KG1 (cell line): ENCODE data around the gene OPRL1.

Source experiments
- DNase-seq: peaks from one replicate; lab custom pipeline; 2025; lab: John Stamatoyannopoulos, UW

OPRL1 gene

DNA sequence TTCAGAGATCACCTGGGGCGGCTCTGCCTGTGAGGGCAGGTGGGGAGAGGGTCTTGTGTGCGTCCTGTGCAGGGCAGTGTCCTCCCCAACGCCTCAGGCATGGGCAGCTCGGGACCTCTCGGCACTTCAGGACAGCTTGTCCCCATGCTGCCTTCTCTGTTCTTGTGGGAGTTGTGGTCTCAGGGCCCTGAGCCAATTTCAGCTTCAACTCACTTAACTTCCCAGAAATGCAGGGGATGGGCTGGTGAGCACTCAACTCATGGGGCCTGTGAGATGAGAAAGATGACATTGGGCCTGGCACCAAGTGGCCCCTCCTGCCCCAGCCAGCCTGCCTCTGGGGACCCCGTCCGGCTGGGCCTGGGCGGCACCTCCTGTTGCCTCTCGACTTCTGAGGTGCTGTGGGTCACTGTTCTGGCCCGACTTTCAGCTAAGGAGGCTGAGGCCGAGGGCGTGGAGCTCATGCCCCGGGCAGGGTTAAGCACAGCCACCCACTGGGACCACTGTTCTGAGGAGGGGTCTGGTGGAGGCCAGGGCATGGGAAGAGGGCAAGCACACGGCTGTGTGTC, 7.3 kb upstream of the OPRL1 start:
- no peak for DNase-seq

DNA sequence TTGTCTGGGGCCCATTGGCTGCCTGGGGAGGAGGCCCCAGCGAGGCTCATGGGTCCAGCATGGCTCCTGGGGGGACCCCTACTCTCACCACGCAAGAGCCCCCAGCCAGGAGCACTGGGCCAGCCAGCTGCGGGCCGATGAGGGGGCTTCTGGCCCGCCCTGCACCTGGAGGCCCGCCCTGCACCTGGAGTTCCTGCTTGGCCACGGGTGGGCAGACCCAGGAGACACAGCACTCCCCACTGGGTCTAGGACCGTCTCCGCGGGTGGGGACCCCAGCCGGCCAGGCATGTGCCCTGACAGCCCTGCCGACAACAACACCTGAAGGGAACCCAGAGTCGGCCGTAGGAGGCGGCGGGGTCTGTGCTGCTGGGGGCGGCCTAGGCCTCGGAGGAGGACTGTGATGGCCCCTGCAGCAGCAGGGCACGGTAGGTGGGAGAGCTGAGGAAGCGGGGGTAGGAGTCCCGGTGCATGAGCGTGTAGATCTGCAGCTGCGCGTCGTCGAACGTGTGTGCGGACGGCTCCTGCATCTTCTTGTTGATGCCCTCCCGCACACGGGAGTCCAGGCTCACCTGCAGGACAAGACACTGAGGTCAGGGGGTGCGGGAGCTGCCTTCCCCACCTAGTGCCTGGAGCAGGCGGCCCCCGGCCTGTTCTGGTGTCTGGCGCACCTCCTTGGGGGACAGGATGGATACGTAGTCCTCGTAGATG, 6.3 kb upstream of the OPRL1 start:
- DNase-seq, result no peak

DNA sequence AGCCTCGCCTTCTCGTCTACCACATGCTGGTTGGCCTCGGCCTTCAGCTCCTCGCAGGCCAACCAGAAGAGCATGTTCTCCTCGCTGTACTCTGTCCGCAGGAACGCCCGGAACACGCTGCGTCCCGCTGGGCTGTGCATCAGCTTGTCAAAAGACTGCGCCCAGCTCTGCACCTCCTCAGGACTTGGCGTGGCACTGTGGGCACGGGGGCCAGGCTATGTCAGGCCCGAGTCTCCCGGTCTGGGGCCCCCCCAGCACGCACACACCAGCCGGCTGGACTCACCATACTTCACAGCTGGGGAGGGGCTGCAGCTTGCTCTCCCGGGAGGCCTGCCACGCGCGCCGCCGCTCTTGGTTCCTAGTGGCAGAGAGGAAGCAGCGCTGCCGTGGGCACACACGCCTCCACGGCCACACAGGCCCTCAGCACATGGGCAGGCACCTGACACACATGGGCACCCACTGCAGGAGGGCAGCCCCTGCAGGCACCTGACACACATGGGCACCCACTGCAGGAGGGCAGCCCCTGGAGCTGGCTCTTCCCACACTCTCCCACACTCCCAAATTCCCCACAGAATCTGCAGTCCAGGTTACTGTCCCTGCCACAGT, 5.6 kb upstream of the OPRL1 start:
- no peak for DNase-seq

DNA sequence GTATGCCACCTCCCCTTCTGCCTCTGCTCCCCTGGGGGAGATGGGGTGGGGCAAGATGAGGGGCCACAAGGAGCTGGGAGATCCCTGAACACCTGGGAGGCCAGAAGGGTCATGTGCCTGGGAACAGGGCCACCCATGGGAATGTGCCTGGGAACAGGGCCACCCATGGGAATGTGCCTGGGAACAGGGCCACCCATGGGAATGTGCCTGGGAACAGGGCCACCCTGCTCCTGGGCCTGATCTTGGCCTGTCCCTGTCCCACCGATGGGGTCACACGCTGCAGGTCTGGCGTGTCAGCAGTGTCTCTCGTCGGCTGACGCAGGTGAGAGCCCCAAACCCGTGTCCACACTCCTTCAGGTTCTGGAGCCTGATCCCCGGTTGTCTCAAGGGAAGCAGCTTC, 4.9 kb upstream of the OPRL1 start:
- no peak for DNase-seq

DNA sequence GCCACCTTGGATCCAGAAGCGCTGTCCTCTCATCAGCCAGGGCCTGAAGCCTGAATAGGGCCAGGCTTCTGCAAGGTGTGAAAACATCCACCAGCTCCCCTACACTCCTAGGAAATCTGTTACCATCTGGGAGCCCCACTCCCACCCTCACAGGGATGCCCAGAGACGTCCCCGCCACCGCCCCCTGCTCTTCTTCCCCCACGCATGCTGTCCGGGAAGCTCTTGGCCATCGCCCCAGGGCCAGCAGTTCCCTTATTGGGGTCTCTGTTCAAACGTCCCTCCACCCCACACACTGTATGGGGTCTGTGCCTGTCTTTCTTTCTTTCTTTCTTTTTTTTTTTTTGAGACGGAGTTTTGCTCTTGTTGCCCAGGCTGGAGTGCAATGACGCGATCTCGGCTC, 4.3 kb upstream of the OPRL1 start:
- DNase-seq, result no peak

DNA sequence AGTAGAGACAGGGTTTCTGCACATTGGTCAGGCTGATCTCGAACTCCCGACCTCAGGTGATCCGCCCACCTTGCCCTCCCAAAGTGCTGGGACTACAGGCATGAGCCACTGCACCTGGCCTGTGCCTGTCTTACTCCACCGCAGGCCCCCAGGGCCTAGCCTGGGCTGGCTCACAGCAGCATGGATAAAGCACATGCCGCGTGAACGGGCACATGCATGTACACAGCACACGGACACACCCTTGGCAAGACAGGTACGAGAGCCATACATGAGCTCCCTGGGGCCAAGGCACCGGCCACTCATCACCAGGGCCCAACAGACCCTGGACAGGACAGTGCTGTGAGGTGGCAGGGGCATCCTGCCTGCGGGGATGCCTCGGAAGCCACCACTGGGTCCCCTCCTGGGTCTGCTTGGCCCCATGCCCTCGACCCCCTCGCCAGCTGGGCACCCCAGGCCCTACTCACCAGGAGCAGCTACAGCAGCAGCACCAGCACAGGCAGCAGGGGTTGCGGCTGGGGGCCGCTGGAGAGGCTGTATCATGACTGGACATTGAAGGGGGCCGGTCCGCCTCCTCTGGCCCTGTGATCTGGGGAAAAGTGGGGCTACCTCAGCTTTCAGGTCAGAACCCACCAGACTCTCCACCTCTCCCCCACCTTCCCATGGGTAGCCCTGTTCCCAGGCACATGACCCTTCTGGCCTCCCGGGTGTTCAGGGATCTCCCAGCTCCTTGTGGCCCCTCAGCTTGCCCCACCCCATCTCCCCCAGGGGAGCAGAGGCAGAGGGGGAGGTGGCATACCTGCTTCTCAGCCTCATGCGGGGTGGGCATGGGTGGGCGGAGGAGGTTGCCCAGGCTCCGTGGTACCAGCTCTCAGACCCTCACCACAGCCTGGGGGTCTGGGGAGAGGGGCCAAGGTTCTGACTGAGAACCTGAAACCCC, 3.6 kb upstream of the OPRL1 start:
- no peak for DNase-seq

DNA sequence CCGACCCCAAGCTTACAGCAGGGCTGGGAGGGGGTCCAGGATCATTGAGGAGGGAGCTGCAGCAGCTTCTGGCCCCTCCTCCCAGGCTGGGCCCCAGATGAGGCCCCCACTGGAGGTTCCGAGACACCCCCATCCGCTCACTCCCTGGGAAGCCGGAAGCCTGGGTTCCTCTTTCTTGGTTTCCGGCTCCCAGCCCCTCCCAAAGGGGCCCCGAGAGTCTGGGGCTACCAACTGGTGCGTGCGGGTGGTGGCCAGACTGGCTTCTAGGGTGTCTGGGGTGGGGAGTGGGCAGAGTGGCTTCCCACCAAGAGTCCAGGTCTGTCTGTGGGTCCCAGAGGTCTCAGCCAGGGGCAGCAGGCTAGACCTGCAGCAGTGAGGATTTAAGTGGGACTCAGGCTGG, 2.8 kb upstream of the OPRL1 start:
- peak; percentile 78 for DNase-seq

DNA sequence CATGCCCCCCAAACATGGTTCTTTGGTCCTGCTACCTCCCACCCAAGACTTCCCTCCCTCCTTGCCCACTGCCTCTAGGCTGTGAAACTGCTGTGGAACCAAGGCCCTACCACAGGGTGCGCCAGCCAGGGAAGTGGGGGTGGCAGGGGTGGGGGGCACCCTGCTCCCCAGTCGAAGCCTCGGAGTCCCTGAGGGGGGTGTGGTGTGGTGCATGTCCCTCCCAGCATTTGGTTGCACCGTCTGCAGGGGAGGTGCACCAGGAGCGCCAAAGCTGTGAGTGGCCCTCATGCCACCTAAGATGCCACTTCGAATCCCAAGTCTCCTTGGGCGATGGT, 2.4 kb upstream of the OPRL1 start:
- no peak for DNase-seq

DNA sequence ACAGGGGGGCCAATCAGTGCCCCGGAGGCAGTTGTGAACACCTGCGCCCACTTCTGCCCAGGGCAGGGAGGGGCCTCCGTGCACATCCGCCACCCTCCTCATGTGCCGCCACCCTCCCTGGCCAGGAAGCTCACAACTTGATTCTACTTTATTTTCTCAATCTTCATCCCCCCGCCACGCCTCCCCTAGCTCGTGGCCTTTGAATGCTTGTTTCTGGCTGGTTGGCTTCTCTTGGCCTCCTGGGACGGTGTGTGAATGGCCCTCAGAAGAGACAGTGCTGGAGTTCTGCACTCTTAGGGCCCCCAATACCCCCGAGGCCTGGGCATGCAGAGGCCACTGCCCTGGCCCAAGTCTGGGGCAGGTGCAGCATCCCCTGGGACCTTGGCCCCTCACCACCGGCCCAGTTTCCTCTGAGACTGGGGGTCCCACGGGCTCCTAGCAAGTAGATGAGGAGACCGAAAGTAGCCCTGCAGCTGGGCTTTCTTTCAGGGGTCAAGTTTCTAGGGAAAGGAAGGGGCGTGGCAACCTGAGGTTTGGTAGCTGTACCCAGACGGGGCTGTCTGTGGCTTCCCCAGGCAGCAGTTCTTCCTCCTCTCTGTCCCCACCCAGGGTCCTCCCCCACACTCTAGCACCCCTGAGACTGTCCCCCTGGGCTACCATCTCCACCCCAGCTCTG, 1.9 kb upstream of the OPRL1 start:
- peak; percentile 67 for DNase-seq

DNA sequence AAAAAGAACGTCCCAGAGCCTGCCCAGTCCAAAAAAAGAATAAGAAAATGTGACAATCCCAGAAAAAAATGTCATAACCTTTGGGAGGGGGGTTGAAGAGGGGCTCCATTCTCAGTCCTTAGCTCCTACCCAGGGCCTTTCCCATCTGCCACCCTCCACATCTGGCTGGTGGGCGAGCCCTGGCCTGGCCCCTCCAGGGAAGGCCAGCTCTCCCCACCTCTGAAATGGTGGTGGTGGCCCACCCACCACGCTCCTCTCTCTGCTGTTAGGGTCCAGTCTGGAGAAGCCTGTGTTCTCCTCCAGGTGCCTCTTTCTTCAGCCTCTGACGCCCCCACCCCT, 979 bp upstream of the OPRL1 start:
- DNase-seq, result no peak

DNA sequence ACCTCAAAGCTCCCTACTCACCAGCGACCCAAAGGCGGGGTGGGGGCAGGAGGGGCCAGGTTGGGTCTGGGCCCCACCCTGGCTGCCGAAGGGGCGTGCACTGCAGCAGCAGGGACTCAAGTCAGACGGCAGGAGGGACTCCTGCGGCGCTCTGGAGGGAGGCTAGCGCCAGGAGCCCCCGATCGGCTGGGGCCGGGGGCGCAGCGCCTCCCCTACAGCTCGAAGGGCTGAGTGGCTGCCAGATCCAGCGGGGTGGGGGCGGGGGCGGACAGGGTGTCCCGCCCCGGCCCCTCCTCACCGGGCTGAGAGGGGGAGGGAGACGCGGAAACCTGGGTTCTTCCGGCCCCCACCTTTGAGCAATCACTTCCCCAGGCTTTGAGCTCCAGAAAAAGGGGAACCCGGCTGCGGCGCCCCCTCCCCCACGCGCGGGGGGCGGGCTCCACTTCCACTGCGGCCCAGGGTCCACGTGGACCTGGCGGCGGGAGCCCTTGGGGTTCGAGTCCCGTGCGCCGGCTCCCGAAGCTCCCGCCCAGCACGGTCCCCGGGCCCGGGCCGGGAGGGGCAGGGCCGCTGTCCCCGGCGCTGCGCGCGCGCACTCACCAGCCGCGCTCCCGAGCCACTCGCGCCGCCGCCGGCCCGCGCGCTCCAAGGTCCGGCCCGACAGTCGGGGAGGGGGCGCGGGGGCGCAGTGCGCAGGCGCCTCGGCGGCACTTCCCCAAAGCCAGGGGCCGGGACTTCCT, 439 bp upstream of the OPRL1 start, which contains the start of gene RGS19:
Gene RGS19, minus strand, starts transcription at position 246 of the 740 bp plus-strand sequence. CDS start 2,632 bp downstream, outside the sequence.
- DNase-seq, result peak; percentile 92

DNA sequence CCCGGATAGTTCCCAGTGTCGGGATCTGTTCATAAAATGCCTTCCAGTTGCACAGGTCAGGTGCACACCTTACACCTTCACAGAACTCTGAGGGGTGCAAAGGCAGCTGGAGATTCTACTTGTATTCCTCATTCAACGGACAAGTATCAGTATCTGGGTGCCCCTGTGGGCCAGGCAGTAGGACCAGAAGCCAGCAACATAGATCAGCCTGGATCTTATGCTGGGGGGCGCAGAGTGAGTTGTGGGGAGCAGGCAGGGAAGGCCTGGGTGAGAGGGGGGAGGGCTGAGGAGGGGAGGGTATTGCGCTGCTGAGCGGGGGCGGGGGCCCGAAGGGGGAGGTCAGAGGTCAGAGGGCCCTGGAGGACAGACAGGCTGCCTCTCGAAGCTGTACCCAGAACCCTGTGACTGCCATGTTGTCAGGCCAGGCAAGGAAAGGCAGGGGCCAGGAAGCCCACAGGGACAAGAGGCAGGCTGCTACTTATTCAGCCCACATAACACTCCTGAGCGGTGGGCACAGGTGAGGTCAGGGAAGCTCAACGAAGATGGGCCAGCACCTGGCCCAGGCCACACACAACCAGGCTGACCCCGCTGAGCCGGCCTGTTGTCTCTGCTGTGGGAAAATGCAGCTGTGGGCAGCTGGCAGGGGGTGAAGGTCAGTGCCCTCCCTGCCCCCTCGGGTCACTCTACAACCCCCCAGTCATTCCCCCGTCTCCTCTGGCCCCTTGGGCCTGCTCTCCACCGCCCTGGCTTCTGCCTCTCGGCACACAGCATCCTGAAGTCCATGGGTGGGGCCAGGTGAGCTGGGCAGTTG, 1.1 kb downstream of the OPRL1 start:
- DNase-seq, result no peak

DNA sequence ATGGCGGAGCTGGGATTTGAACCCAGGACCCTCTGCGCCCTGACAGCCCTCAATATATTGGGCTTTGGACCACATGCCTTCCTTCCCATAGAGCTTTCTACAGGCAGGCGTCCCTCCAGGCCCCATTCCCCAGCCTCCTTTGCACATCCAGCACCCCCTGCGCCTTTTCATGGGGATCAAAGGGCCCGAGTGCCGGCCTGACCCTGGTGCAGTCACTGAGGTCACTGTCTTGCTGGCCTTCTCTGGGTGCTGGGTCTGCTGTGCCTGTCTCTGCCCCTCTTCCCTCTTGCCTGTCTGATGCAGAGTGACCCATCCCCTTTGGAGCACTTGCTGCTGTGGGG, 1.7 kb downstream of the OPRL1 start:
- no peak for DNase-seq

DNA sequence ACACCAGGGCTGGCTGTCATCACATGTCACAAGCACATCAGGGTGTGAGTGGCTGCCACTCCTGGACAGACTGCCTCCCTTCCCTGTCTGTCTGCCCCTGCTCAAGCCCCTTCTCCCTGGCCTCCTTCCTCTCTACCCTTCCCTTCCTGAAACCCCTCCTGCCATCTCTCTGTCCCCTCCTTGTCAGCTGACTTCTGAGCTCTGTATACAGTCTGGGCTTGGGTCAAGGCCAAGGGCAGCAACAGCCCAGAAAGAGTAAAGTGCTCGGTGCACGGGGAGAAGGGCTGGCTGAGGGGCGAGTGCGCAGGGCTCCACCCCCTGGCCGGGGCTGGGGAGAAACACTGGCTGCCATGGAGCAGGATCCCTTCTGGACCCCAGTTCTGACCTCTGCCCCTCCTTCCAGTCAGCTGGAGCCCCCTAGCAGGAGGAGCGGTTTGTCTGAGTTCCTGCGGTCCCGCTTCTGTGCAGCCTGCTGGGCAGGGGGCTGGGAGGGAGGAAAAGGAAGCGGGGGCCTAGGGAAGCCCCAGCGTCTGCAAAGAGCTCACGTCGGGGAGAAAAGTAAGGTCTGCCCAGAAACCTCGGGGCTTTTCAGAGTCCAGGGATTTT, 2.3 kb downstream of the OPRL1 start:
- no peak for DNase-seq

DNA sequence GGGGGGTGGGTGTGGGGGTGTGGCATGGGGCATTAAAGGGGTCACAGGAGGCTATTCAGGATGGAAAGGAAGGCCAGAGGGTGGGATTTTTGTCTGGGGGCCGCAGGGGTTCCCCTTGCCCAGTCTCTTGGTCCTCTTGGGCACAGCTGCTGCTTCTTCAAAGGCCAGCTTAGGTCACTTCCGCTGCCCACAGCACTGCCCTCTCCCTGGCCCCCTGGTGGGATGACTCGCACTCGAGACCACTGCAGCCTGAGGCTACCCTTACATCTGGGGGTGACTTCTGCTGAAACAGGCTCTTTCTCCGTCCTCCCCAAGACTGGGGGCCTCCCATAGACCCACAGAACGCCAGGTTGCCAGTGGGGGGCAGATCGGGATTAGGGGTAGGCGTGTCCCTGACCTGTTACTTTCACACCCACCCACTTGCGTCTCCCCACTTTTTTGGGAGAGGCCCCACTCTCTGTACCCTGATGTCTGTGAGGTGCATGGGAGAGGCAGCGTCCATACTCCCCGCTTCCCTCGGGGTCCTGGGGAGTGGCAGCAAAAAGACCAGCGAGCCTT, 3.0 kb downstream of the OPRL1 start:
- no peak for DNase-seq

DNA sequence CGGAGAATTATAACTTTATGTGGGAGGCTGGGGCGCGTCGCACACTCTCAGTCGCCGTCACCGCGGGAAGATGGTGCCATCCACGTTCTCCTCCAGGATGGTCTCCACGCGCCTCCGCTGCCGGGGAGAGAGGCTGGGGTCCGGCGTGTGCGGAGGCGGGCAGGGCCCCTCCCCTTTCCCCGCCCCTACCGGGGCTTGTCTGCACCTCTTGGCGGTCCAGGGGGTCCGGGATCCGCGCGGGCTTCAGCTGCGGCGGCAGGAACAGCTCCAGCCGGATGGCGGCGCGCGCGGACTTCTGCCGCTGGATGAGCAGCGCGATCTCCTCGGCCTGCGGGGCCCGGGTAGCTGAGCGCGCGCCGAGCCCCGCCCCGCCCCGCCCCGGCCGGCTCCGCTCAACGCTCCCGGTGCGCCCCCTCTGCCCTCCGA, 3.5 kb downstream of the OPRL1 start:
- DNase-seq, result peak; percentile 71

DNA sequence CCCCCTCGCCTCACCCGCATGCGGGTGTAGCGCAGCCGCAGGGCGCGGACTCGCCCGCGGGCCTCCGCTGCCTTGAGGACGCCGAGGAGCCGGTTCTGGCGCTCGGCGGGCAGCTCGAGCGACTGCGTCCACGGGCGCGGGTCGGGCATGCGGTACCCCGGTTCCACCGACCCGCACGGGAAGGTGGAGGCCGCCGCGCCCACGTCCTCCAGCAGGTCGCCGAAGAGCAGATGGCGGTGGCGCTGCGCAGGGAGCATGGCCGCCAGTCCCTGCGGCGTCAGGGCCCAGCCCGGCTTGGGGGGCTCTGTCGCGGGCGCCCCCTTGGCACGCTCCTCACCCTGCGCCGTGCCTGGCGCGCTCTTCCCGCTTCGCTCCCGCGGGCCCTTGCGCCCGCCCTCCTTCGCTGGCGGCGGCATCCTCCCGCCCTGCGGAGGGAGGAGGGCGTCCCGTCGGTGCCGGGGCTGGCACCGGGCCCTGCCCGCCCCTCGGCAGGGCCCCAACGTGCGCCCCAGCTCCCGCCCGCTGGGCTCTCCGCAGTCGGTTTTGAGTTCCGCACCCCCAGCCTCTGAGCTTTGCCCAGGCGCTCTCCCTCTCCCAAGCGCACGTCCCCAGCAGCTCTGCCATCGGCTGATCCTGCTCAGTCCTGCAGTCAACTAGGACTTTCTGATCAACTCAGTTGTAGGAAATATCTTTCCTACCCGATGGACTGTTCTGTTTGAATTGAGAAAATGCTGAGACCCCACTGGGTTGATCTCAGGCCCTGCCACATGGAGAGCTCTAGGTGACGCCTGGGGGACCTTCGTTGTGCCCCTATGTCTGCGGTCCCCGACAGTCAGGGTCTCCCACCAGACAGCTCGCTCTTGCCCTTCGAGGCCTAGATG, 4.2 kb downstream of the OPRL1 start, which contains the start of gene LKAAEAR1:
Gene LKAAEAR1, minus strand, starts transcription at position 595 of the 881 bp plus-strand sequence. Its CDS starts 179 bp downstream, at position 416.
- DNase-seq, result no peak

DNA sequence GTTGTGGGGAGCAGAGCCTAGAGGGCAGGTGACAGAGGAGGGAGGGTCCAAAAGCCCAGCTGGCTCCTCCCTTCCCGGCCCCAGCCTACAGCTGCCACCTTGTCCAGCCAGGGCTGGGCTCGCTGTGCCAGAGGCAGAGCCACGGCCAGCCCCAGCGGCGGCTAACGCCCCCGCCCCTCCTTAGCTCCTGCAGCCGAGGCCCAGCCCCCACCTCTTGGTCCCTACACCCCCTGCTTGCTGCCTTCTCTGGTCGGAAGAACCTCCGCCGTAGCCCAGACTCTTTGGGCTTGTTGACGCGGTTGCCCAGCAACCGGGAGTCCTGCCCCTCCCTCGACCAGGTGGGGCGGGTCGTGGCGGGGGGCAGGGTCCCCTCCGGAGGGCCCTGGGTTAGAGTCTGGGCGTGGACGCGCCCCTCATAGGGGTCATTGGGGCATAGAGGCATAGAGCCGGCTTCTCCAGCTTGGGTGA, 4.8 kb downstream of the OPRL1 start:
- DNase-seq, result no peak

DNA sequence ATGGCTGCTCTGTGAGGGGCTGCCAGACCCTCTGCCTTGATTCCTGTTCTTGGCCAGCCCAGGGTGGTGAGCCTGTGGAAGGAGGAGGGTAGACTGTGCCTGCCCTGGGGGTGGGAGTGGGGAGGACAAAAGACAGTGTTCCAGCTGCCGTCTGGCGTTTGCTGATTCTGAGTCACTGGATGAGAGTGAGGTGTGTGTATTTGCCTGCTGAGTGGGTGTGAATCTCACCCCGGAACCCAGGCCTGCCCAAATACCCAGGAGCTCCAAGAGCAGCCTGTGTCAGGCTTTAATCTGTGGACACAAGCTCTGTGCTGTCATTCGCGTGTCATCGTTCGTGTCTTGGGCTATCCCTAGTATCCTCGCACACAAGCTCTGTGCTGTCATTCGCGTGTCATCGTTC, 6.9 kb downstream of the OPRL1 start:
- no peak for DNase-seq
